ENCODE data around the gene ZNF467. TPM values are rescaled to one million over a fixed set of nuclear protein-coding genes. Genes with fewer than 3 reads are reported as not detected.

The ZNF467 gene
- total and polyA plus RNA-seq, 2 donors, result 3.8 to 8.8 TPM

- Histone ChIP-seq H3K4me1 (ENCODE audit: control insufficient read depth in 2 of 2, insufficient read depth in 2 of 2, low read length in 2 of 2) (peaks cover 0 to 5% of the 10 kb centered on the region in 2 donors), H3K36me3 (ENCODE audit: control insufficient read depth in 2 of 2, insufficient read depth in 2 of 2, low read length in 1 of 2) (no peaks in the 10 kb centered on the region), H3K27me3 (ENCODE audit: control insufficient read depth in 2 of 2, insufficient read depth in 1 of 2, low read length in 1 of 2) (peaks cover 0 to 7% of the 10 kb centered on the region in 2 donors), H3K9me3 (ENCODE audit: control insufficient read depth in 2 of 2, insufficient read depth in 1 of 2, low read length in 1 of 2) (no peaks in the 10 kb centered on the region), H3K27ac (ENCODE audit: low read depth in 1 of 2, low read length in 1 of 2) (no peak overlapping the region), H3K4me3 (ENCODE audit: low read length in 2 of 2) (no peak overlapping the region)
- DNase-seq (ENCODE audit: low read depth in 6 of 9, low spot score in 9 of 9), result no peak
- WGBS, result 95% methylated on average over 16 of the region's 16 CpGs
These were observed 38.6 kb upstream of the ZNF467 start for GRCh38 chr7:149811831-149812490.

- no peak overlapping the region for H3K4me3 ChIP-seq (ENCODE audit: low read length in 2 of 2)
- H3K4me1 ChIP-seq (ENCODE audit: control insufficient read depth in 2 of 2, insufficient read depth in 2 of 2, low read length in 2 of 2), result peaks cover 0 to 5% of the 10 kb centered on the region in 2 donors
- no peaks in the 10 kb centered on the region for H3K36me3 ChIP-seq (ENCODE audit: control insufficient read depth in 2 of 2, insufficient read depth in 2 of 2, low read length in 1 of 2)
- WGBS, result 66% methylated on average over 3 of the region's 3 CpGs
- DNase-seq (ENCODE audit: low read depth in 6 of 9, low spot score in 9 of 9), result no peak
- no peaks in the 10 kb centered on the region for H3K9me3 ChIP-seq (ENCODE audit: control insufficient read depth in 2 of 2, insufficient read depth in 1 of 2, low read length in 1 of 2)
- peaks cover 0 to 12% of the 10 kb centered on the region in 2 donors for H3K27me3 ChIP-seq (ENCODE audit: control insufficient read depth in 2 of 2, insufficient read depth in 1 of 2, low read length in 1 of 2)
- H3K27ac ChIP-seq (ENCODE audit: low read depth in 1 of 2, low read length in 1 of 2), result no peak overlapping the region
These were observed 37.8 kb upstream of the ZNF467 start for GRCh38 chr7:149811221-149811620.

- Histone ChIP-seq H3K4me1 (ENCODE audit: control insufficient read depth in 2 of 2, insufficient read depth in 2 of 2, low read length in 2 of 2) (peaks cover 0 to 5% of the 10 kb centered on the region in 2 donors), H3K27ac (ENCODE audit: low read depth in 1 of 2, low read length in 1 of 2) (no peak overlapping the region), H3K27me3 (ENCODE audit: control insufficient read depth in 2 of 2, insufficient read depth in 1 of 2, low read length in 1 of 2) (peaks cover 0 to 17% of the 10 kb centered on the region in 2 donors), H3K4me3 (ENCODE audit: low read length in 2 of 2) (no peak overlapping the region), H3K9me3 (ENCODE audit: control insufficient read depth in 2 of 2, insufficient read depth in 1 of 2, low read length in 1 of 2) (no peaks in the 10 kb centered on the region), H3K36me3 (ENCODE audit: control insufficient read depth in 2 of 2, insufficient read depth in 2 of 2, low read length in 1 of 2) (no peaks in the 10 kb centered on the region)
- 95% methylated on average over 2 of the region's 2 CpGs for WGBS
- DNase-seq (ENCODE audit: low read depth in 6 of 9, low spot score in 9 of 9), result no peak
These were observed 35.8 kb upstream of the ZNF467 start for GRCh38 chr7:149809215-149809614.

- no peaks in the 10 kb centered on the region for H3K4me1 ChIP-seq (ENCODE audit: control insufficient read depth in 2 of 2, insufficient read depth in 2 of 2, low read length in 2 of 2)
- no peaks in the 10 kb centered on the region for H3K9me3 ChIP-seq (ENCODE audit: control insufficient read depth in 2 of 2, insufficient read depth in 1 of 2, low read length in 1 of 2)
- no peak overlapping the region for H3K27ac ChIP-seq (ENCODE audit: low read depth in 1 of 2, low read length in 1 of 2)
- WGBS, result 95% methylated on average over 10 of the region's 10 CpGs
- H3K4me3 ChIP-seq (ENCODE audit: low read length in 2 of 2), result no peak overlapping the region
- peaks cover 0 to 17% of the 10 kb centered on the region in 2 donors for H3K27me3 ChIP-seq (ENCODE audit: control insufficient read depth in 2 of 2, insufficient read depth in 1 of 2, low read length in 1 of 2)
- H3K36me3 ChIP-seq (ENCODE audit: control insufficient read depth in 2 of 2, insufficient read depth in 2 of 2, low read length in 1 of 2), result no peaks in the 10 kb centered on the region
- DNase-seq (ENCODE audit: low read depth in 6 of 9, low spot score in 9 of 9), result no peak
These were observed 34.9 kb upstream of the ZNF467 start for GRCh38 chr7:149808311-149808710.

GRCh38 chr7:149806726-149807125 lies 33.3 kb upstream of the ZNF467 start:
- no peaks in the 10 kb centered on the region for H3K9me3 ChIP-seq (ENCODE audit: control insufficient read depth in 2 of 2, insufficient read depth in 1 of 2, low read length in 1 of 2)
- 86% methylated on average over 16 of the region's 16 CpGs for WGBS
- no peak overlapping the region for H3K27ac ChIP-seq (ENCODE audit: low read depth in 1 of 2, low read length in 1 of 2)
- peaks cover 0 to 17% of the 10 kb centered on the region in 2 donors for H3K27me3 ChIP-seq (ENCODE audit: control insufficient read depth in 2 of 2, insufficient read depth in 1 of 2, low read length in 1 of 2)
- H3K4me3 ChIP-seq (ENCODE audit: low read length in 2 of 2), result no peak overlapping the region
- H3K36me3 ChIP-seq (ENCODE audit: control insufficient read depth in 2 of 2, insufficient read depth in 2 of 2, low read length in 1 of 2), result no peaks in the 10 kb centered on the region
- DNase-seq (ENCODE audit: low read depth in 6 of 9, low spot score in 9 of 9), result no peak
- peaks cover 0 to 6% of the 10 kb centered on the region in 2 donors for H3K4me1 ChIP-seq (ENCODE audit: control insufficient read depth in 2 of 2, insufficient read depth in 2 of 2, low read length in 2 of 2)

GRCh38 chr7:149804106-149804505 lies 30.7 kb upstream of the ZNF467 start:
- Histone ChIP-seq H3K27ac (ENCODE audit: low read depth in 1 of 2, low read length in 1 of 2) (no peak overlapping the region), H3K4me1 (ENCODE audit: control insufficient read depth in 2 of 2, insufficient read depth in 2 of 2, low read length in 2 of 2) (peaks cover 0 to 6% of the 10 kb centered on the region in 2 donors), H3K4me3 (ENCODE audit: low read length in 2 of 2) (no peak overlapping the region), H3K9me3 (ENCODE audit: control insufficient read depth in 2 of 2, insufficient read depth in 1 of 2, low read length in 1 of 2) (no peaks in the 10 kb centered on the region), H3K27me3 (ENCODE audit: control insufficient read depth in 2 of 2, insufficient read depth in 1 of 2, low read length in 1 of 2) (peaks cover 0 to 14% of the 10 kb centered on the region in 2 donors), H3K36me3 (ENCODE audit: control insufficient read depth in 2 of 2, insufficient read depth in 2 of 2, low read length in 1 of 2) (no peaks in the 10 kb centered on the region)
- no peak for DNase-seq (ENCODE audit: low read depth in 6 of 9, low spot score in 9 of 9)
- WGBS, result 93% methylated on average over 9 of the region's 9 CpGs

GRCh38 chr7:149803551-149804074 lies 30.2 kb upstream of the ZNF467 start:
- Histone ChIP-seq H3K36me3 (ENCODE audit: control insufficient read depth in 2 of 2, insufficient read depth in 2 of 2, low read length in 1 of 2) (no peaks in the 10 kb centered on the region), H3K27ac (ENCODE audit: low read depth in 1 of 2, low read length in 1 of 2) (no peak overlapping the region), H3K9me3 (ENCODE audit: control insufficient read depth in 2 of 2, insufficient read depth in 1 of 2, low read length in 1 of 2) (no peaks in the 10 kb centered on the region), H3K4me3 (ENCODE audit: low read length in 2 of 2) (no peak overlapping the region), H3K4me1 (ENCODE audit: control insufficient read depth in 2 of 2, insufficient read depth in 2 of 2, low read length in 2 of 2) (peaks cover 0 to 6% of the 10 kb centered on the region in 2 donors), H3K27me3 (ENCODE audit: control insufficient read depth in 2 of 2, insufficient read depth in 1 of 2, low read length in 1 of 2) (peaks cover 0 to 14% of the 10 kb centered on the region in 2 donors)
- WGBS, result 97% methylated on average over 17 of the region's 17 CpGs
- DNase-seq (ENCODE audit: low read depth in 6 of 9, low spot score in 9 of 9), result no peak

- Histone ChIP-seq H3K4me1 (ENCODE audit: control insufficient read depth in 2 of 2, insufficient read depth in 2 of 2, low read length in 2 of 2) (peaks cover 0 to 6% of the 10 kb centered on the region in 2 donors), H3K27ac (ENCODE audit: low read depth in 1 of 2, low read length in 1 of 2) (no peak overlapping the region), H3K9me3 (ENCODE audit: control insufficient read depth in 2 of 2, insufficient read depth in 1 of 2, low read length in 1 of 2) (no peaks in the 10 kb centered on the region), H3K4me3 (ENCODE audit: low read length in 2 of 2) (no peak overlapping the region), H3K36me3 (ENCODE audit: control insufficient read depth in 2 of 2, insufficient read depth in 2 of 2, low read length in 1 of 2) (no peaks in the 10 kb centered on the region), H3K27me3 (ENCODE audit: control insufficient read depth in 2 of 2, insufficient read depth in 1 of 2, low read length in 1 of 2) (peaks cover 0 to 12% of the 10 kb centered on the region in 2 donors)
- DNase-seq (ENCODE audit: low read depth in 6 of 9, low spot score in 9 of 9), result no peak
- 95% methylated on average over 12 of the region's 12 CpGs for WGBS
These were observed 29.6 kb upstream of the ZNF467 start for GRCh38 chr7:149802966-149803365.

GRCh38 chr7:149801816-149802215 lies 28.4 kb upstream of the ZNF467 start:
- 93% methylated on average over 16 of the region's 16 CpGs for WGBS
- H3K36me3 ChIP-seq (ENCODE audit: control insufficient read depth in 2 of 2, insufficient read depth in 2 of 2, low read length in 1 of 2), result no peaks in the 10 kb centered on the region
- H3K27me3 ChIP-seq (ENCODE audit: control insufficient read depth in 2 of 2, insufficient read depth in 1 of 2, low read length in 1 of 2), result peaks cover 0 to 10% of the 10 kb centered on the region in 2 donors
- no peak for DNase-seq (ENCODE audit: low read depth in 6 of 9, low spot score in 9 of 9)
- H3K27ac ChIP-seq (ENCODE audit: low read depth in 1 of 2, low read length in 1 of 2), result no peak overlapping the region
- no peaks in the 10 kb centered on the region for H3K9me3 ChIP-seq (ENCODE audit: control insufficient read depth in 2 of 2, insufficient read depth in 1 of 2, low read length in 1 of 2)
- H3K4me1 ChIP-seq (ENCODE audit: control insufficient read depth in 2 of 2, insufficient read depth in 2 of 2, low read length in 2 of 2), result peaks cover 0 to 6% of the 10 kb centered on the region in 2 donors
- H3K4me3 ChIP-seq (ENCODE audit: low read length in 2 of 2), result no peak overlapping the region

Data from thymus (tissue), 11 donors.